Gastroesophageal sphincter (tissue), 3 donors: ENCODE measurements around the gene TSC22D2.

Source experiments
- CTCF ChIP-seq, 4 experiments: fragments of 200-600 bp in 2 of 4; fragments of 450-650 bp in 2 of 4; sonication (generic) in 1 of 4; IDR thresholded peaks; one replicate each; pipeline ENCODE4 v1.5.1; 2017 to 2019; ENCODE audit warnings: antibody characterized with exemption in 4 of 4, mild to moderate bottlenecking in 2 of 4, moderate library complexity in 2 of 4
- POLR2A ChIP-seq, 2 donors: fragments of 450-650 bp; IDR thresholded peaks; one replicate each; pipeline ENCODE4 v1.6.1; 2017; ENCODE audit warnings: antibody characterized with exemption in 2 of 2, mild to moderate bottlenecking in 2 of 2, moderate library complexity in 1 of 2
- POLR2AphosphoS5 ChIP-seq: sonication (generic); formaldehyde crosslinking; IDR thresholded peaks from one replicate; pipeline ENCODE4 v1.6.1; 2017; ENCODE audit warnings: antibody characterized with exemption

DNA sequence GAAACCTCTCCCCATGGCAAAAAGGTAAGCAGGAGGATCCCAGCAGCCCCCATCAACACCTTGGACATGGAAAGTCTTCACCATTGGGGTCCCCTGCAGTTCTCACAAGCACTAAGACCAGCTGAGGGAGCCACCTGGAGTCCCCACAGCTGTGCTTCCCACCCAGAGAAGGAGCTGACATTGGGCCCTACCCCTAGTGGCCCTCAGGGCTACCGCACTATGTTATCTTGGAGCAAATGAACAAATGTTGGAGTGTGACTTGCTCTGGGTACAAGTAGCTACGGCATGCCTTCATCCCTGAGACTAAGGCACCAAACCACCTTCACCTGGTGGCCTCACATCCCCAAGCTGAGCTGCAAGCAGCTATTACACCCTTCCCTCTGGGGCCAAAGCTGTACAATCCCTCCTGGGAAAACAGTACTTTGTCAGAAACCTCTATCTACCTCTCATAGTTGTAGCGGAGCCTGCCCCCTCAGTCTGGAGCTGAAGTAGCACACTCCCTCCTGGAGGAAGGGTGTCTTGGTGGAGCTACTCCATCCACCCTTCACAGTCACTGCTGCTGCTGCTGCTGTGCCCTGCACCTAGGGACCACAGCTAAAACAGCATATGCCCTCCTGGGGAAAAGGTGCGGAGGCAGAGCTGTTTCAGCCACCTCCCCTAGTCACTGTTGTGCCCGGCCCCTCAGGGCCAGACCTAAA, 95.5 kb downstream of the TSC22D2 start:
- TF ChIP-seq POLR2A (IDR thresholded peaks at IDR 0.05) (no peak), CTCF (IDR thresholded peaks at IDR 0.05) (no peak), POLR2AphosphoS5 (no peak)
